Measurements from ENCODE around the gene TNFSF9.
"Not testable (repeated sequence)": the region's sequence is repeated elsewhere in the genome, so short reads cannot be mapped to it uniquely, and the experiment has no call there.

Gene TNFSF9

DNA sequence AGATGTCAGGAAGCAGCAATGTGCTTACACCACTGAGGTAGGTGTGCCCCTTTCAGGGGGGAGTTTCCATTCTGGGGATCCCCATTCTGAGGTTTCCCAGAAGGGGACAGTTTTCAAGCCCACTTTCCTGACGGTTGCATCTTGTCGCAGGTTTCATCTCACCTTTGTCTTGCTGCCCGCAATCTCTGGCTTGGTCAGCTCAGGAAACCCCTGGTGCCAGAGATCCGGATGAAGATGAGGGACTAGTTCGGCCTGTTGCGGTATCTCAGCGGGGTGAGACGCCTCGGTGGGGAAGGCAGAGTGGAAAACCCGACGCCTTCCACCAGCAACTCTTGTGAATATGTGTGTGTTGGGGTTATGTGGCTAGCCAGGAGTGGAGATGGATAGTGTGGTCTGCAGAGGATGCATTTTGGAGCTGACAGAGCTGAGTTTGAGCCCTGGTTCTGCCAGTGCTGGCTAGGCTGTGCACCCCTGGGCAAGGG is 13.1 kb downstream of the TNFSF9 start:
- TF ChIP-seq, protein P1, sequence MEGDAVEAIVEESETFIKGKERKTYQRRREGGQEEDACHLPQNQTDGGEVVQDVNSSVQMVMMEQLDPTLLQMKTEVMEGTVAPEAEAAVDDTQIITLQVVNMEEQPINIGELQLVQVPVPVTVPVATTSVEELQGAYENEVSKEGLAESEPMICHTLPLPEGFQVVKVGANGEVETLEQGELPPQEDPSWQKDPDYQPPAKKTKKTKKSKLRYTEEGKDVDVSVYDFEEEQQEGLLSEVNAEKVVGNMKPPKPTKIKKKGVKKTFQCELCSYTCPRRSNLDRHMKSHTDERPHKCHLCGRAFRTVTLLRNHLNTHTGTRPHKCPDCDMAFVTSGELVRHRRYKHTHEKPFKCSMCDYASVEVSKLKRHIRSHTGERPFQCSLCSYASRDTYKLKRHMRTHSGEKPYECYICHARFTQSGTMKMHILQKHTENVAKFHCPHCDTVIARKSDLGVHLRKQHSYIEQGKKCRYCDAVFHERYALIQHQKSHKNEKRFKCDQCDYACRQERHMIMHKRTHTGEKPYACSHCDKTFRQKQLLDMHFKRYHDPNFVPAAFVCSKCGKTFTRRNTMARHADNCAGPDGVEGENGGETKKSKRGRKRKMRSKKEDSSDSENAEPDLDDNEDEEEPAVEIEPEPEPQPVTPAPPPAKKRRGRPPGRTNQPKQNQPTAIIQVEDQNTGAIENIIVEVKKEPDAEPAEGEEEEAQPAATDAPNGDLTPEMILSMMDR (IDR thresholded peaks at IDR 0.05; ENCODE audit: low read depth, low read length) = no peak
- Histone ChIP-seq H3K9me3 (ENCODE audit: insufficient read depth, low read length) (no peaks in the 10 kb centered on the region), H3K36me3 (replicated peaks; ENCODE audit: low read depth, low read length) (peaks cover 28% of the 10 kb centered on the region), H3K9ac (ENCODE audit: low read length) (no peak overlapping the region), H2AFZ (ENCODE audit: low read depth, low read length) (no peak overlapping the region), H3K27me3 (ENCODE audit: low read depth, low read length) (no peaks in the 10 kb centered on the region), H3K4me2 (ENCODE audit: low read length) (no peak overlapping the region), H3K4me3 (ENCODE audit: low read length) (no peak overlapping the region), H4K20me1 (ENCODE audit: insufficient read depth, low read length) (0 out of 2 replicates have a peak, but pooled peaks cover 2% of the 10 kb centered on the region), H3K79me2 (ENCODE audit: low read length) (no peaks in the 10 kb centered on the region), H3K27ac (ENCODE audit: low read length) (no peak overlapping the region), H3K4me1 (ENCODE audit: low read length) (no peaks in the 10 kb centered on the region)

DNA sequence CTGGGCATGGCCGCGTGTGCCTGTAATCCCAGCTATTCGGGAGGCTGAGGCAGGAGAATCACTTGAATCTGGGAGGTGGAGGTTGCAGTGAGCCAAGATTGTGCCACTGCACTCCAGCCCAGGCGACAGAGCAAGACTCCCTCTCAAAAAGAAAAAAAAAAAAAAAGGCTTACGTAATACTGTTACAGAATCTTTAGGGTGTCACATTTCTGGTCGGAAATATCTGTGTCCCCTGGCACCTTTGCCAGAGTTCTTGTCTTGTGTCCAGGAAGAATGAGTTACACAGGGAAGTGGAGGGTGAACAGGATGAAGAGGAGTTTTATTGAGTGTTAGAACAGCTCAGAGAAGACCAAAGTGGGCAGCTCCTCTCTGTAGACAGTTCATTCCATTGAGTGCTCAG is 19.9 kb downstream of the TNFSF9 start:
- H3K27ac ChIP-seq (ENCODE audit: low read length); H4K20me1 ChIP-seq (ENCODE audit: insufficient read depth, low read length); H3K79me2 ChIP-seq (ENCODE audit: low read length); H3K27me3 ChIP-seq (ENCODE audit: low read depth, low read length); H3K9me3 ChIP-seq (ENCODE audit: insufficient read depth, low read length); H3K4me2 ChIP-seq (ENCODE audit: low read length); H3K9ac ChIP-seq (ENCODE audit: low read length); H3K4me3 ChIP-seq (ENCODE audit: low read length); H2AFZ ChIP-seq (ENCODE audit: low read depth, low read length): not testable (repeated sequence)
- Histone ChIP-seq H3K36me3 (replicated peaks; ENCODE audit: low read depth, low read length) (peaks cover 11% of the 10 kb centered on the region), H3K4me1 (ENCODE audit: low read length) (peaks cover 31% of the 10 kb centered on the region)

DNA sequence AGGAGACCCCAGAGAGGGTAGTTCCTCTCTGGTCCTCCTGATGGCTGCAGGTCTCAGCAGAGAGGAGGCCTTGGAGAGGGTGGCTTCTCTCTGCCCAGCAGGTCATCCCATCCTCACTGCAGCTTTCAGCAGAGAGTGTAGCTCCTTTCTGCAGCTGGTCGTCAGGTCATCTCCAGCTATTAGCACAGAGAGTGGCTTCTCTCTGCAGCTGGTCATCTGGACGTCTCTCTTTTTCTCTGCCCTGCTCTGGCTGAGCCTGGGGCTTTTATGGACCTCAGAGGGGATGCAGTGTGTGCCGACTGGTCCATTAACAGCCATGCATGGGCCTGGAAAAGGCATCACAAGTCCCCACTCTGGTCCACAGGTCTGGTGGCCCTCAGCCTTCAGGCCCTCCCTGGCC is 20.3 kb downstream of the TNFSF9 start:
- Histone ChIP-seq H3K9me3 (ENCODE audit: insufficient read depth, low read length) (no peaks in the 10 kb centered on the region), H3K4me1 (ENCODE audit: low read length) (peaks cover 35% of the 10 kb centered on the region), H3K9ac (ENCODE audit: low read length) (peak overlapping the region; percentile 53; the same call in 1 of the 2 replicates), H4K20me1 (ENCODE audit: insufficient read depth, low read length) (no peaks in the 10 kb centered on the region), H3K4me3 (ENCODE audit: low read length) (peak overlapping the region; percentile 62; the same call in 1 of the 2 replicates), H3K27me3 (ENCODE audit: low read depth, low read length) (no peaks in the 10 kb centered on the region), H3K4me2 (ENCODE audit: low read length) (peak overlapping the region; percentile 76), H3K27ac (ENCODE audit: low read length) (no peak overlapping the region), H3K36me3 (replicated peaks; ENCODE audit: low read depth, low read length) (peaks cover 9% of the 10 kb centered on the region), H3K79me2 (ENCODE audit: low read length) (no peaks in the 10 kb centered on the region), H2AFZ (ENCODE audit: low read depth, low read length) (0 out of 2 replicates have a peak overlapping the region, but pooled peaks have one; percentile 84)
- TF ChIP-seq, protein P1 (IDR thresholded peaks at IDR 0.05; ENCODE audit: low read depth, low read length) = no peak
- TF ChIP-seq EZH2phosphoT487 (IDR thresholded peaks at IDR 0.05; ENCODE audit: low read depth) = no peak

DNA sequence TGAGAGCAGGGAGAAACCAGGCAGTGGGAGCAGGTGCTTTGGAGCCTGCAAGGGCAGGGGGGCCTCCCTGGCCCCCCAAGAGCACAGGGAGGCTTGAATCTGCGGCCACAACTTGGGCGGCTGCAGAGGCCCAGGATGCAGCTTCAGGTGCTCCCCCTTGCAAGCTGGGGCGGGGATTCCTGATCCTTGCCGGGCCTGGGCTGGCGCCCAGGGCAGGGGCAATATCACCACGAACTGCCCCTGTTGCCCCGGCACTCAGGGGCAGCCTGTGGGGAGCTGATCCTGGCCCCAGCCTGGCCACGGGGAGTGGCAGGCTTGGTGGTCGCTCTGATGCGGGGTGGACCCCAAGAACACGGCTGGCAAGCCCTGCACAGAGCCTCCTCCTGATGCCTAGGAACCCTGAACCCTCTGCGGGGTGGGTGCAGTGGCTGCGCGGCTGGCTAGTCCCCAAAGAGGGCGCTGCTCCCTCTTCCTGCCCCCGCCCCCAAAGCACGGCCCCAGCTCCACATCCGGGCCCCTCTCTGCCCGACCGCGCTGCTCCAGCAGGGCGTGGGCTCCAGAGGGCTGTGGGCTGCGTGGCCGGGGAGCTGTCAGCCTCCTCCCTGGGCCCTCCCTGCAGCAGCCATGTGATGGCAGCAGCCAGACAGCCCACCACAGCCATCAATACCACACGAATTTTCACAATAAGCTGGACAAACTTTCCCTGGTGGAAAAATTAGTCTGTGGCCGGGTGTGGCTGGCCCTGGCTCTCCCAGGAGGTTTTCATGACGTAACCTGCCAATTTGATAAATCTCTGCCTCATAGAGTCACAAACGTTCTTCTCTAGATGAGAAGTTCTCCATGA is 21.0 kb downstream of the TNFSF9 start:
- Histone ChIP-seq H3K4me1 (ENCODE audit: low read length) (peaks cover 43% of the 10 kb centered on the region), H3K9ac (ENCODE audit: low read length) (peak overlapping the region; percentile 53), H4K20me1 (ENCODE audit: insufficient read depth, low read length) (no peaks in the 10 kb centered on the region), H3K27ac (ENCODE audit: low read length) (no peak overlapping the region), H3K36me3 (replicated peaks; ENCODE audit: low read depth, low read length) (peaks cover 3% of the 10 kb centered on the region), H3K4me2 (ENCODE audit: low read length) (peak overlapping the region; percentile 76), H3K4me3 (ENCODE audit: low read length) (peak overlapping the region; percentile 62), H3K27me3 (ENCODE audit: low read depth, low read length) (no peaks in the 10 kb centered on the region), H2AFZ (ENCODE audit: low read depth, low read length) (peak overlapping the region; percentile 84), H3K9me3 (ENCODE audit: insufficient read depth, low read length) (no peaks in the 10 kb centered on the region), H3K79me2 (ENCODE audit: low read length) (no peaks in the 10 kb centered on the region)
- TF ChIP-seq, protein P1 (IDR thresholded peaks at IDR 0.05; ENCODE audit: low read depth, low read length) = peak; percentile 74
- no peak for TF ChIP-seq EZH2phosphoT487 (IDR thresholded peaks at IDR 0.05; ENCODE audit: low read depth)
